HG03066 (cell line): Measurements from ENCODE around the gene APBB2.

Source experiments
- ATAC-seq: cut with Tn5 transposase; IDR thresholded peaks from one replicate; pipeline ENCODE4 v1.9.1; 2021; ENCODE audit warnings: low read depth; ENCODE audit not compliant: unreplicated experiment

APBB2 gene

GRCh38 chr4:41142376-41143310 lies 71.7 kb downstream of the APBB2 start:
- ATAC-seq = no peak

- ATAC-seq = no peak
Measured at GRCh38 chr4:41141900-41142299, 72.4 kb downstream of the APBB2 start.

GRCh38 chr4:41140410-41140809 lies 73.9 kb downstream of the APBB2 start:
- ATAC-seq = no peak

- no peak for ATAC-seq
Measured at GRCh38 chr4:41137879-41138278, 76.5 kb downstream of the APBB2 start.

- no peak for ATAC-seq
Measured at GRCh38 chr4:41136456-41136855, 77.9 kb downstream of the APBB2 start.

- ATAC-seq = no peak
Measured at GRCh38 chr4:41135801-41136200, 78.5 kb downstream of the APBB2 start.

- no peak for ATAC-seq
Measured at GRCh38 chr4:41134581-41134980, 79.8 kb downstream of the APBB2 start.

GRCh38 chr4:41133454-41134018 lies 80.8 kb downstream of the APBB2 start:
- ATAC-seq = no peak

GRCh38 chr4:41132055-41132683 lies 82.2 kb downstream of the APBB2 start:
- no peak for ATAC-seq

- ATAC-seq = no peak
Measured at GRCh38 chr4:41129936-41130440, 84.4 kb downstream of the APBB2 start.

- no peak for ATAC-seq
Measured at GRCh38 chr4:41129128-41129754, 85.1 kb downstream of the APBB2 start.

GRCh38 chr4:41125558-41126311 lies 88.6 kb downstream of the APBB2 start:
- no peak for ATAC-seq

GRCh38 chr4:41124916-41125548 lies 89.3 kb downstream of the APBB2 start:
- no peak for ATAC-seq

- ATAC-seq = no peak
Measured at GRCh38 chr4:41122775-41123174, 91.6 kb downstream of the APBB2 start.

GRCh38 chr4:41122309-41122708 lies 92.0 kb downstream of the APBB2 start:
- no peak for ATAC-seq

GRCh38 chr4:41121906-41122305 lies 92.4 kb downstream of the APBB2 start:
- no peak for ATAC-seq

- no peak for ATAC-seq
Measured at GRCh38 chr4:41120297-41121217, 93.8 kb downstream of the APBB2 start.

GRCh38 chr4:41119867-41120295 lies 94.5 kb downstream of the APBB2 start:
- ATAC-seq = no peak

- ATAC-seq = no peak
Measured at GRCh38 chr4:41111791-41112190, 102.6 kb downstream of the APBB2 start.
